ENCODE results near the gene LINGO1. TPM values are rescaled to one million over a fixed set of nuclear protein-coding genes. Genes with fewer than 3 reads are reported as not detected.

LINGO1 gene
- polyA plus RNA-seq, 3 donors: not detected

DNA sequence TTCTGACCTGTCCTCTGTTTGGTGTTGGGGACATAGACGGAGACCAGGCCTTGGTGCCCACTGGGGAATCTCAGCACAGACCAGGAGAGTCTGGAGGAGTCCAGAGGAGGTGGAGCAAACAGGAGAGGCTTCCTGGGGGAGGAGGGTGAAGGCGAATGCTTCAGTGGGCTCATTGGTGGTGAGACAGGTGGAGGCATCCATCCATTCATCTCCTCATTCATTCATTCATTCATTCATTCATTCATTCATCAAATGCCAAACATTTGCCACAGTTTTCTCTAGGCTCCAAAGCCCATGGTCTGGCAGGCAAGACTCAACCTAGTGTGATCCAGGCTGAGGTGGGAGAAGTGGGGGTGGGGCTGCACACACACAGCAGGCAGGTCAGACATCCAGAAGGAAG is 7.9 kb upstream of the LINGO1 start:
- no peak overlapping the region for H3K4me3 ChIP-seq (replicated peaks in 1 of 3; ENCODE audit: low read depth in 2 of 3, low read length in 3 of 3)
- Mint-ChIP-seq H3K9me3 (peaks cover 0 to 1% (median 0%) of the 10 kb centered on the region in 7 donors), H3K4me1 (no peaks in the 10 kb centered on the region), H3K27ac (no peak overlapping the region), H3K27me3 (ENCODE audit: low read depth in 3 of 3) (peaks cover 9 to 23% (median 18%) of the 10 kb centered on the region in 3 donors), H3K36me3 (no peaks in the 10 kb centered on the region), H3K4me3 (no peak overlapping the region)
- no peaks in the 10 kb centered on the region for H3K9me3 ChIP-seq (replicated peaks in 1 of 2; ENCODE audit: control insufficient read depth in 1 of 2, insufficient read depth in 1 of 2, low read length in 2 of 2)
- H3K4me1 ChIP-seq (ENCODE audit: control insufficient read depth in 1 of 2, insufficient read depth in 2 of 2, low read length in 2 of 2): no peaks in the 10 kb centered on the region
- H3K79me2 ChIP-seq (ENCODE audit: insufficient read depth, low read length): no peaks in the 10 kb centered on the region
- H3K27ac ChIP-seq (ENCODE audit: low read depth in 1 of 2, low read length in 2 of 2): no peak overlapping the region
- no peak overlapping the region for H3K9ac ChIP-seq (ENCODE audit: insufficient read depth, low read length, poor library complexity, severe bottlenecking)
- H3K36me3 ChIP-seq (replicated peaks in 1 of 2; ENCODE audit: control insufficient read depth in 1 of 2, insufficient read depth in 2 of 2, low read length in 2 of 2): no peaks in the 10 kb centered on the region
- intact Hi-C loops (cut with micrococcal nuclease): no loop called here
- no peak overlapping the region for H2AFZ ChIP-seq (ENCODE audit: insufficient read depth, low read depth, low read length, poor library complexity, severe bottlenecking)
- no peak for DNase-seq
- no peak overlapping the region for H3K4me2 ChIP-seq (replicated peaks; ENCODE audit: extremely low read depth, low read length, poor library complexity, severe bottlenecking)
- TF ChIP-seq, protein P1, sequence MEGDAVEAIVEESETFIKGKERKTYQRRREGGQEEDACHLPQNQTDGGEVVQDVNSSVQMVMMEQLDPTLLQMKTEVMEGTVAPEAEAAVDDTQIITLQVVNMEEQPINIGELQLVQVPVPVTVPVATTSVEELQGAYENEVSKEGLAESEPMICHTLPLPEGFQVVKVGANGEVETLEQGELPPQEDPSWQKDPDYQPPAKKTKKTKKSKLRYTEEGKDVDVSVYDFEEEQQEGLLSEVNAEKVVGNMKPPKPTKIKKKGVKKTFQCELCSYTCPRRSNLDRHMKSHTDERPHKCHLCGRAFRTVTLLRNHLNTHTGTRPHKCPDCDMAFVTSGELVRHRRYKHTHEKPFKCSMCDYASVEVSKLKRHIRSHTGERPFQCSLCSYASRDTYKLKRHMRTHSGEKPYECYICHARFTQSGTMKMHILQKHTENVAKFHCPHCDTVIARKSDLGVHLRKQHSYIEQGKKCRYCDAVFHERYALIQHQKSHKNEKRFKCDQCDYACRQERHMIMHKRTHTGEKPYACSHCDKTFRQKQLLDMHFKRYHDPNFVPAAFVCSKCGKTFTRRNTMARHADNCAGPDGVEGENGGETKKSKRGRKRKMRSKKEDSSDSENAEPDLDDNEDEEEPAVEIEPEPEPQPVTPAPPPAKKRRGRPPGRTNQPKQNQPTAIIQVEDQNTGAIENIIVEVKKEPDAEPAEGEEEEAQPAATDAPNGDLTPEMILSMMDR (IDR thresholded peaks at IDR 0.05): no peak
- H3K27me3 ChIP-seq (ENCODE audit: control insufficient read depth in 2 of 2, insufficient read depth in 2 of 2, low read length in 2 of 2): peaks cover 0 to 5% of the 10 kb centered on the region in 2 donors
- 17% methylated on average over 1 of the region's 2 CpGs for whole genome bisulfite sequencing (ENCODE audit: insufficient coverage)
- no peaks in the 10 kb centered on the region for H4K20me1 ChIP-seq (ENCODE audit: insufficient read depth, low read length)

DNA sequence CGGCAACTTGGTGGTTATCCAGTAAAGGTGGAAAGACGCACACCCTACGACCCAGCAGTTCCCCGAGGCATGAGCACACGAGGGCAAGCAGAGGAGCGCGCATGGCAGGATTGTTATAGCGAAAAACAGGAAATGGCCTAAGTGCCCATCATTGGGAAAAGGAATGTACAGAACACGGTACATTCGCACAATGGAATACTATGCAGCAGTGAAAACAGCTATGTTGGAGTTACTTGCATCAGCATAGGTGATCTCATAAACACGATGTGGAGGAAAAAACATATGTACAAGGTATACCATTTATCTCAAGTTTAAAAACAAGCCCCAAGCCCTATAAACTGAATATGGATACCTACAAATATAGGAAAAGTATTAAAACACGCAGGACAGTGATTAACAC is 6.7 kb upstream of the LINGO1 start:
- Mint-ChIP-seq H3K27ac (no peak overlapping the region), H3K4me3 (no peak overlapping the region), H3K4me1 (no peaks in the 10 kb centered on the region), H3K27me3 (ENCODE audit: low read depth in 3 of 3) (peaks cover 13 to 34% (median 28%) of the 10 kb centered on the region in 3 donors), H3K9me3 (peaks cover 0 to 4% (median 0%) of the 10 kb centered on the region in 7 donors), H3K36me3 (no peaks in the 10 kb centered on the region)
- H3K9me3 ChIP-seq (replicated peaks in 1 of 2; ENCODE audit: control insufficient read depth in 1 of 2, insufficient read depth in 1 of 2, low read length in 2 of 2): no peaks in the 10 kb centered on the region
- no peaks in the 10 kb centered on the region for H3K4me1 ChIP-seq (ENCODE audit: control insufficient read depth in 1 of 2, insufficient read depth in 2 of 2, low read length in 2 of 2)
- H3K79me2 ChIP-seq (ENCODE audit: insufficient read depth, low read length): no peaks in the 10 kb centered on the region
- no peak for DNase-seq
- intact Hi-C loops (cut with micrococcal nuclease): no loop called here
- TF ChIP-seq, protein P1 (IDR thresholded peaks at IDR 0.05): no peak
- no peak overlapping the region for H3K9ac ChIP-seq (ENCODE audit: insufficient read depth, low read length, poor library complexity, severe bottlenecking)
- H4K20me1 ChIP-seq (ENCODE audit: insufficient read depth, low read length): no peaks in the 10 kb centered on the region
- 94% methylated on average over 10 of the region's 12 CpGs for WGBS (ENCODE audit: insufficient coverage)
- no peak overlapping the region for H3K27ac ChIP-seq (ENCODE audit: low read depth in 1 of 2, low read length in 2 of 2)
- peaks cover 0 to 16% of the 10 kb centered on the region in 2 donors for H3K27me3 ChIP-seq (ENCODE audit: control insufficient read depth in 2 of 2, insufficient read depth in 2 of 2, low read length in 2 of 2)
- no peak overlapping the region for H3K4me2 ChIP-seq (replicated peaks; ENCODE audit: extremely low read depth, low read length, poor library complexity, severe bottlenecking)
- no peaks in the 10 kb centered on the region for H3K36me3 ChIP-seq (replicated peaks in 1 of 2; ENCODE audit: control insufficient read depth in 1 of 2, insufficient read depth in 2 of 2, low read length in 2 of 2)
- H2AFZ ChIP-seq (ENCODE audit: insufficient read depth, low read depth, low read length, poor library complexity, severe bottlenecking): no peak overlapping the region
- H3K4me3 ChIP-seq (replicated peaks in 1 of 3; ENCODE audit: low read depth in 2 of 3, low read length in 3 of 3): no peak overlapping the region

Measured in CD14-positive monocyte (primary cell).